Cardiac fibroblast (primary cell): ENCODE results near the gene ELANE.
"Not testable (repeated sequence)": the region's sequence is repeated elsewhere in the genome, so short reads cannot be mapped to it uniquely, and the experiment has no call there.

Experiments used
- DNase-seq, 2 donors: peaks; one replicate each; pipeline versions ENCODE4 v3.0.0 to v3.0.0-alpha.2; 2010; ENCODE audit warnings: low read depth in 2 of 2
- H3K4me3 ChIP-seq, 2 donors: replicated peaks in 1 of 2; 1 replicate in 1 of 2; 2 replicates in 1 of 2; pipeline ENCODE4 v1.5.1; 2011; ENCODE audit warnings: low read depth in 2 of 2, low read length in 2 of 2, mild to moderate bottlenecking in 2 of 2, moderate library complexity in 1 of 2
- TF ChIP-seq, protein P1 (sequence below): IDR thresholded peaks from one replicate; pipeline ENCODE4 v1.5.1; 2011; ENCODE audit warnings: low read depth, mild to moderate bottlenecking, low read length, inconsistent platforms

ELANE gene

DNA sequence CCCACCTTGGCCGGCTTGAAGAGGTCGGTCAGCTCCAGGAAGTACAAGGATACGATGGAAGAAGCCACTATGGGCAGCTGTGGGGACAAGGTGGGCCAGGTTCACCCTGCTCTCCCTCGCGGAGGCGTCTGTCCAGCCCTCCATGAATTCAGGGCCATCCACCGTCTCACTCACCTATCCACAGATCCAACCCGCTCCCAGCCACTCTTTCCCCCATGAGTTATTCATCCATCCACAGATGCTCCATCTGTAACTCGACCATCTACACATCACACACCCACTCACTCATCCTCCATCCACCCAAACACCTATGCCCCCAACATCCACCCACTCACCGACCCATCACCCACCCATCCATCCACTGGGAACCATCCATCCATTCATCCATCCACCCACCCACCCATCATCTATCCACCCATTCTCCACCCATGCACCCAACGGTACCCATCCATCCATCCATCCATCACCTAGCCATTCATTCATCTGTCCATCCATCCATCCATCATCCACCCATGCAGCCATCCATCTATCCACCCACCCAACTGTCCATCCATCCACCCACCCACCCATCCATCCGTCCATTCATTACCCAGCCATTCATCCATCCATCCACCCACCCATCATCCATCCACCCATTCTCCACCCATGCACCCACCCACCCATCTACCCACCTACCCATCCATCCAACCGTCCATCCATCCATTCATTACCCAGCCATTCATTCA, 36.2 kb upstream of the ELANE start:
- no peak for DNase-seq
- TF ChIP-seq, protein P1, sequence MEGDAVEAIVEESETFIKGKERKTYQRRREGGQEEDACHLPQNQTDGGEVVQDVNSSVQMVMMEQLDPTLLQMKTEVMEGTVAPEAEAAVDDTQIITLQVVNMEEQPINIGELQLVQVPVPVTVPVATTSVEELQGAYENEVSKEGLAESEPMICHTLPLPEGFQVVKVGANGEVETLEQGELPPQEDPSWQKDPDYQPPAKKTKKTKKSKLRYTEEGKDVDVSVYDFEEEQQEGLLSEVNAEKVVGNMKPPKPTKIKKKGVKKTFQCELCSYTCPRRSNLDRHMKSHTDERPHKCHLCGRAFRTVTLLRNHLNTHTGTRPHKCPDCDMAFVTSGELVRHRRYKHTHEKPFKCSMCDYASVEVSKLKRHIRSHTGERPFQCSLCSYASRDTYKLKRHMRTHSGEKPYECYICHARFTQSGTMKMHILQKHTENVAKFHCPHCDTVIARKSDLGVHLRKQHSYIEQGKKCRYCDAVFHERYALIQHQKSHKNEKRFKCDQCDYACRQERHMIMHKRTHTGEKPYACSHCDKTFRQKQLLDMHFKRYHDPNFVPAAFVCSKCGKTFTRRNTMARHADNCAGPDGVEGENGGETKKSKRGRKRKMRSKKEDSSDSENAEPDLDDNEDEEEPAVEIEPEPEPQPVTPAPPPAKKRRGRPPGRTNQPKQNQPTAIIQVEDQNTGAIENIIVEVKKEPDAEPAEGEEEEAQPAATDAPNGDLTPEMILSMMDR, result no peak
- H3K4me3 ChIP-seq, result no peak overlapping the region

DNA sequence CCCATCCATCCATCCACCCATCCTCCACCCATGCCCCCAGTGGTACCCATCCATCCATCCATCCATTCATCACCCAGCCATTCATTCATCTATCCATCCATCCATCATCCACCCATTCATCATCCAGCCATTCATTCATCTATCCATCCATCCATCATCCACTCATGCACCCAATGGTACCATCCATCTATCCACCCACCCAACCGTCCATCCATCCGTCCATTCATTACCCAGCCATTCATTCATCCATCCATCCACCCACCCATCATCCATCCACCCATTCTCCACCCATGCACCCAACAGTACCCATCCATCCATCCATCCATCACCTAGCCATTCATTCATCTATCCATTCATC, 35.6 kb upstream of the ELANE start:
- TF ChIP-seq, protein P1, result no peak
- no peak overlapping the region for H3K4me3 ChIP-seq
- DNase-seq, result no peak

DNA sequence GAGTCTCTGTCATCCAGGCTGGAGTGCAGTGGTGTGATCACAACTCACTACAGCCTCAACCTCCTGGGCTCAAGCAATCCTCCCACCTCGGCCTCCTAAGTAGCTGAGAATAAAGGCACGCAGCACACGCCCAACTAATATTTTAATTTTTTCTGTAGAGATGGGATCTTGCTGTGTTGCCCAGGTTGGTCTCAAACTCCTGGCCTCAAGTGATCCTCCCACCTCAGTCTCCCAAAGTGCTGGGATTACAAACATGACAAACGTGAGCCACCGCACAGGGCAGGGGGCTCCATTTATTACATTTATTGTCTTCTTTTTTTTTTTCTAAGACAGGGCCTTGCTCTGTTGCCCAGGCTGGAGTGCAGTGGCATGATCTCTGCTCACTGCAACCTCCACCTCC, 31.9 kb upstream of the ELANE start:
- H3K4me3 ChIP-seq, DNase-seq: not testable (repeated sequence)

DNA sequence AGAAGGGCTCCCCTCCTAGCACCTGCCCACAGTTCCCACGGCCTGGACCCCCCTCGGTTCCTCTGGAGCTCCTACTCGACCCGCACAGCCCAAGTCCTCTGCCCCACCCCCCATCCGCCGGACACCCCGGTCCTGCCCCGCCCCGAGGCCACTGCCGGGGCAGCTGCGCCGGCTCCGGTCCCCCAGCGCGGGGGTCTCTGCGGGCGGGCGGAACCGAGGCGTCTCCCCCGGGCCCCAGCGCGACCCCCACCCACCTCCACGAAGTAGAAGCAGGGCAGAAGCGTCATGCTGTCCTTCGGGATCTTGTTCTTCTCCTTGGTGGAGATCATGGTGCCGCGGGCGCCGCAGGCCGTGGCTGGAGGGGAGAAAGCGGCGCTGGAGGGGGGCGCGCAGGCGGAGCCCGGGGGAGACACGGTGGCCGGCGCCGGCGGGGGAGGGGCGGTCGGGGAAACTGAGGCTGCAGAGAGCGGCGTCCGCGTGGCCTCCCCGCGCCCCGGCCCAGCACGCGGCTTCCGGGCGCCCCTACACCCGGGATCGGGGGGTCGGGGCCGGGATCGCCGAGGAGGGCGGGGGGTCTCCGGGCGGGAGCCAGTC, 30.8 kb upstream of the ELANE start:
- TF ChIP-seq, protein P1, result no peak
- peak overlapping the region; percentile 26 to 27 for H3K4me3 ChIP-seq
- no peak for DNase-seq

DNA sequence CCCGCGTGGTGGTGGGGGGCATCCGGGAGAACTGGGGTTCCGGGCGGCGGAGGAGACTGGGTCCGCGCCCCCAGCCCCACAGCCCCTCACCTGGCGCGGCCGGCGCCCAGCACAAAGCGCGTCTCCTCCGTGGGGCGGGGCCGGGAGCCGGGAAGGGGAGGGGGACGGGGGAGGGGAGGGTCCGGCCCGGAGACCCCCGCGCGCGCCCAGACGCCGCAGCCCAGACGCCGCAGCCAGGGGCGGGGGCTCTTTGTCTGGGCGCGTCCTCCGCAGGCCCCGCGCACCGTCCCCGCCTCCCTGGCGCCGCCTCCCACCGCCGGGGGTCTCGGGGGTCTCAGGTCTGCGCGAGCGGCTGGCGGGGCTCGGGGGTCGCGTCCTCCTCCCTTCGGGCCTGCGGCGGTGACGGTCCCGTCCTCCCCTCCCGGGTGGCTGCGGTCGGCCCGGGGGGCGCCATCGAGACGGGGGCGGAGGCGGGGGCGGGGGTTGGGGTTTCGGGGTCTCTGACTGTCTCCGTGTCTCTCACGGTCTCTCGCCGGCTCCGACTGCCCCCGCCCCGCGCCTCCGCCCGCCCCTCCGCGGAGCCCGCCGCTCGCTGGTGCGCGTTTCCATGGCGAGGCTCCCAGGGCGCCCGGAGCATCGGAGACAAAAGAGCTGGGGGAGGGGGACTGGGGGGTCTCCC, 30.1 kb upstream of the ELANE start, which contains the start of gene PLPPR3:
PLPPR3 (minus strand) TSS at position 131 of the 679 bp plus-strand sequence. CDS start 396 bp downstream, outside the sequence.
- DNase-seq, result no peak
- TF ChIP-seq, protein P1, result no peak
- peak within 1 kb of the TSS; percentile 26 to 27 for H3K4me3 ChIP-seq

DNA sequence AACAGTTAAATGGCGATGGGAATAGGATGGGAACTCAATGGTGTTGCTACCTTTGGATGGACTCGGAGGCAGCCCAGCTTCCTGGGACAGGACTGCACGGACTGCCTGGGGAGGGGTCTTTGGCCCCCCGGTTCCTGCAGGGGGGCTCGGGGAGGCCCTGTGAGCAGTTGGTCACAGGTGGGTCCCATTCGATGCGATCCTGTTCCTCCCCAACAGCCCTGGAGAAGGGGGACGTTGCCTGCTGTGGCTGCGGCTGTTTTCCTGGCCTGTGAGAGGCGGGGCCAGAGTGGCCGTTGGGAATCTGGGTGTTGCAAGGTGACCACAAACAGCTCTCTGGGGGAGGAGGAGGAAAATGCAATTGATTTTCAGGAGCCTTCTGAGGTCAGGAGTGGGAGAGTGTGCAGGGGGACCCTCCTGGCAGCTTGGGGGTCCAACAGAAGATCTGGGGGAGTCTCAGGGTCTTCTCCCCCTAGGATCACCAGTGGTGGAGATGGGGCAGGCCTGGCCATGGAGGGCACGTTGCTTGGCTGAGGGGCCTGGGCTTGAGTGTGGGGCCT, 28.5 kb upstream of the ELANE start:
- no peak overlapping the region for H3K4me3 ChIP-seq
- no peak for DNase-seq
- TF ChIP-seq, protein P1, result no peak

DNA sequence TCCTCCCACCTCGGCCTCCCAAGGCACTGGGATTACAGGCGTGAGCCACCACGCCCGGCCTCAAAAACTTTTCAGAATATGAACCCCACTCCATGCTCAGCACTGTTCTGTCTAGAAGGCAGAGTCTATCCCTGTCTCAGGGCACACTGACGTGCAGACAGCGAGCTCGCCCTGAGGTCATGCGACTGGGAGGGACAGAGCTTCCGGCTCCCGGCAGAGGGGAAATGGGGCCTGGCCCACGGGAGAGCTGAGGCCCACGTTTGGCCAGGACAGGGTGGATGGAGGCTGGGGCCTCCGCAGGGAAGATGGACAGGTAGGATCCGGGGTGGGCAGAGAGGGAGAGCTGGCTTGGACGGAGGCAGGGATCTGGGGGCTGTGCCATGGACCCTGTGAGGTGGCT, 27.2 kb upstream of the ELANE start:
- no peak overlapping the region for H3K4me3 ChIP-seq
- TF ChIP-seq, protein P1, result no peak
- no peak for DNase-seq
